GM19452 (cell line): Measurements from ENCODE around the gene MOB3C.
A peak's percentile ranks its signal among the peaks of the same experiment; 100 is the strongest.

Source experiments
- ATAC-seq: cut with Tn5 transposase; IDR thresholded peaks from one replicate; pipeline ENCODE4 v1.9.1; 2021; ENCODE audit not compliant: unreplicated experiment

Gene MOB3C

DNA sequence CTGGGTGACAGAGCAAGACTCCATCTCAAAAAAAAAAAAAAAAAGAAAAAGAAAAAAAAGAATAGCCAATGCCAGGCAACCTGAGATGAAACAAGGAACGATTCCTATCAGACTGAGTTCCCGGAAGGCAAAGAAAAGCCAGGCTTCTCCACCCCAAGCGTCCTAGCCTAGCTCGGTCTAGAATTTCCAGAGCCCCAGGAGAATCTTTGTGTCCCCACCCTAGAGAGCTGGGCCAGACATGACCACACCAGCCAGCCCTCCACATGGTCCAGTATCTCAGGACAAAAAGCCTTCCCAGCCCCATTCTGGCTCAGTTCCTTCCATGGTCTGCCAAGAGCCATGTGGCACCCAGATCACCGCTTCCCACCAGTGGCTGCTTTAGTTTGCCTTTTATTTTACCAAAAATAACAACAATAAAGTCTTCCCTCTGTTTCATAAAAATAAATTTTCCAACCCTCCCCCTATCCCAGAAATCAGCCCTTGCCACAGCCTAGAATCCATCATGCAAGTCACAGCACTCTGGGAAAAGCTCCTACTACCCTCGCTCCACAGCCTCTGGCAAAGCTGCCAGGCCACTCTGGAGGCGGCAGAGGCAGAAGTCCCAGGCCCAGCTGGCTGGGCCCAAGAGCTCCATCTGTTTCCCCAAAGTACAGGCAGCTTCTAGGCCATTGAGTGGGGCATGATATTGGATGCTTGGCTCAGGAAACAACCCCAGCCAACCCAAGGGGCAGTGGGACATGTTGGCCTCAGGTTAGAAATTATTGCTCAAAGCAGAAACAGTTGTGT is 9.1 kb downstream of the MOB3C start:
- no peak for ATAC-seq

DNA sequence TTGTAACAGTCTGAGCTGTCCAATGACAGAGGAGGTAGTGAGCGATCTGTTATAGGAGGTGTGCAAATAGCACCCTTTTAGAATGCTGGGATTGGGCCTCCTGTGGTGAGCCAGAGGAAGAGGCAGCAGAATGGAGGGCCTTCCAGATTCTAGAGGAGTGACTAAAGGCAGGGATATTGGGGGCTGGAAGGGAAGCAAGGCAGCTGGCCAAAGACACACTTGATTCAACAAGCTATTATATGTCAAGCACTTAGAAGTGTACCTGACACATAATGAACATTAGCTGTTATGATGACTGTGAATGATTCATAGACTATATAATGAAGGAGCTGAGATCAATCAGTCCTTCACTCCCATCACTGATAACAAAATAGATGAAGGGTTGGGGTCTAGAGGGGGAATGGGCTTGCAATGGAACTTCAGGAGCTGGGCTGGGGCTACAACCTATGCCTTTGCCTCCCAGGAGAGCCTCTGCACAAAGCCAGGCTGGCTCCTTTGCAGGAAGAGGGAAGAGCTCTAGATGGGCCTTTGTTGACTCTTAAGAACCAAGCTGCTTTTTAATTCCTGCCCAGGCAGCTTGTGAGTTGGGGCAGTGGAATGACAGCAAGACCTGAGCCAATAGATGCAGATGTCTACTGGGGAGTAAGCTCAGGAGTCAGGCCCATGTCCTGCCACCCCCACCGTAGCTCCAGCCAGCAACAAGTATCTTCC is 10.2 kb downstream of the MOB3C start:
- no peak for ATAC-seq

DNA sequence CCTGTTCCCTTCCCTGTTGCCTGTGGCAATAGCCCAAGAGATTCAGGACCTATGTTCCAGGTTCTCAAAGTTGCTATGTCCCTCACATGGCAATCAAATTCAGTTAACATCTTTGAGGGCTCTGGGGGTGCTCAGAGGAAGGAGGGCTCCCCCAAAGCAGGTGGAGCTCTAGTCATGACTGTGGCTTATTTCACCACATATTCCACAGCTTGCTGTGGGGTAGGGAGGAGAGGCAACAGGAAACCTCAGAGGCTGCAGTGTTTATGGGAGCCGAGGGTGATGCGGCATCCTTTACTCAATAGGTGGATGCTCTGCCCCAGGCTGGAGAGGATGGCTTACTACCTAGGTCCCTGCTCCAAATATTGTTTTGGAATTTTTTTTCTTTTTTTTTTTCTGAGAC is 11.4 kb downstream of the MOB3C start:
- ATAC-seq, result no peak

DNA sequence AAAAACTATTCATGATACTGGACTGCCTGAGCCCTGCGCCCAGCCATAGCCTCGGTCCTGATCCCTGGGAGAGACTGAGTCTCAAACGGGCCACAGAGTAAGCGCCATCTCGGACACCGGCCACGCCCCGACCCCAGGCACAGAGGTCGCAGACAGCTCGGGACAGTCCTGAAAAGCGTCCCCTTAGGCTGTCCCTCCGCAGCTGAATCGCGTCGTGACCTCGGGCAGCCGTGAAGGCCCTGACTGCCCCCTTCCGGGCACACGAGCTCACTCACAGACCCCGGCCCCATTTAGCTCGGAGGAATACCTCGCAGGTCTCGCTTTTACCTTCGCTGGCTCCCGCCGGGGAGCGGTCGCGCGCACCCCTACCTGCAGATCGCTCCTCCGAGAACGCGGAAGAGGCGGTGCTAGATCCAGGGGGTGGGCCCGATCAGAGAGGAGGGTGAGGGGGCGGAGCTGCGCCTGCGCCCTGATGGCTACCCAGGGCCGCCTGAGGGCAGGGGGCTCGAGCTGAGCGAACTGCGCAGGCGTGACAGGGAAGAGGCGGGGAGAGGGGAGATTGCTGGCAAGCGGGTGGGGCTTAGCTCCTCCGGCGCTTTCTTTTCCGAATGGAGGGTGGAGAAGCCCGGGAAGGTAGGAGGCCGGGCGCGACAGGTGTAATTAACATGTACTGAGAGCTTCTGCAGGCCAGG is 12.6 kb downstream of the MOB3C start, which contains the start of gene MKNK1:
MKNK1 (minus strand) TSS at position 411 of the 692 bp plus-strand sequence. CDS start 20,941 bp downstream, outside the sequence.
- peak; percentile 97 for ATAC-seq

DNA sequence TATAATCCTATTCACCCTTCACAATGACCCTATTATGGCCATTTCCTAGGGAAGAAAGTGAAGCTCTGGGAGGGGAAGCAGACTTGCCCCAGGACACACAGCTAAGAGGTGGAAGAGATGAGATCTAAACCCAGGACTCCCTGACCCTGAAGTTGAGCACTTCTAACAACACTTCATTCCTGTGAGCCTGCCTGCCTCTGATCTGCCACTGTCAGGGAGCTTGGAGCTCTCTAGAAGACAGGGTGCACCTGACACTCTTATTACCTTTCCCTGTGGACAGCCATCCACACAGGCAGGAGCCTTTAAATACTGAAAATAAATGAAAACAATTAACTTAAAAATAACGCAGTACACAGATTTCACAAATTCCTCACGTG is 13.1 kb downstream of the MOB3C start:
- ATAC-seq, result no peak

DNA sequence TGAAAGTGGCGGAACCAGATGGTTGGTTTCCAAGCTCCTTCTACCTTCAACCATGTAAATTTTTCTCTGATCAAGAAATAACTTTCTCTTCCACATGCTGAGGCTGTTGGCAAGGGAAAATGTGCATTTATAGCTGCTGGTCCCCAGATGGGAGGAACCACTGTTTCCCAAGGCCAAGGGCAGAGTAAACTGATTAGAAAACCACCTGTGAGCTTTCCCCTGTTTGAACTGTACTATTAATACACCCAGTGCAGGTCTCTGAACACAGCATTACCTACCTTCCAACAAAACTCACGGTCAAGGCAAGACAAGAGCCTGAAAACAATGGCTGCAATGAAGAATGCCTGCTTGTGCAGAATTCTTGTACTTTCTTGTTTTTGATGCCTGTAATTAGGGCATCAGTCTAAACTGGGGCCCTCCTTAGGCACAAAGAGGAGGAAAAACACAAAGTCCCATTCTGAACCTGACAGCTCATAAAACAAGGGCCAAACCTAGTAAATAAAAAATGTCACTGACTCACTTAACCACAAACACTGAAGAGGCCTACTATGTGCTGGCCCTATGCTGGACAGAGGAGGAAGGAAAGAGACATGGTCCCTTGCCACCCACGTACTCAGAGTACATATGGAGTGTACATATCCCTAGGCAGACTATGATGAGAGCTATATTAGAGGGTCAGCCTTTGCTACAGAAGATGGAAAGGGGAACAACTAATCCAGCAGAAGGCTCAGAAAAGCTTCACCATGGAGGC is 15.2 kb downstream of the MOB3C start:
- no peak for ATAC-seq

DNA sequence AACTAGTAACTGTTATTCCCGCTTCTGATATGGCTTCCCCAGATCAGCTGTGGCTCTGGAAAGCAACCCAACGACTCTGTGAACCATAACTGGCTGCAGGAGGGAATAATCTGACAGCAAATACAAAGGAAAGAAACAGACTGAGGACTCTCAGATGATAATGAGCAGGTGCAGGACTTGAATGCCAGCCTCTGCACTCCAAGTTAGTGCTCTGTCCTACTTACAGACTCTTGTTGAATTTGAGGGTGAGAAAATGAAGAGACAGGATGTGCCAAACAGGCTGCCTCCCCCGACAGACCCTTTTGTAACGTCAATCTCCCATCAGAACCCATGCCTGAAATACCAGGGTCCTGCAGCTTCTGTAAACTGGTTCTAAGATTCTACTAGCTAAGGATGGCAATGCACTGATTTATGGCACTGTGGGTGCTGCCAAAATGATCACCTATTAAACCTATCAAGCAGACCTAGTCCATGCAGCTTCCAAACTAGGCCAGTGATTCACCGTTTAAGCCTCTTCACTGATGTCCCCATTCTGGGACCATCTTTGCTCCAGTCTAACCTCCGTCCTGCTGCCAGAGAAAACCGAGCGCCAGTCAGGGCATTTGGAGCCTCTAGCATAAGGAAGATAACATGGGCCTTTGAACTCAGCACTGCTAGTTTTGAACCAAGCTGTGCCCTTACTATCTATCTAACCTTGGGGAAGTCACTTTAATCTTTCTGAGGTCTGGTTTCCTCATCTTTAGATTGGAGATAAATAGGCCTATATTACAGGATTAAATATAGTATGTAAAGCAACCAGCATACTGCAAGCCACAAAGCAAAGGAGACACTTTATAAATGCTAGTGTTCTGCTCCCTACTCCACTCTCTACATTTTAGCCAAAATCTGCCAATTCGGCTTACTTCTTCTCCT is 17.3 kb downstream of the MOB3C start:
- ATAC-seq, result no peak

DNA sequence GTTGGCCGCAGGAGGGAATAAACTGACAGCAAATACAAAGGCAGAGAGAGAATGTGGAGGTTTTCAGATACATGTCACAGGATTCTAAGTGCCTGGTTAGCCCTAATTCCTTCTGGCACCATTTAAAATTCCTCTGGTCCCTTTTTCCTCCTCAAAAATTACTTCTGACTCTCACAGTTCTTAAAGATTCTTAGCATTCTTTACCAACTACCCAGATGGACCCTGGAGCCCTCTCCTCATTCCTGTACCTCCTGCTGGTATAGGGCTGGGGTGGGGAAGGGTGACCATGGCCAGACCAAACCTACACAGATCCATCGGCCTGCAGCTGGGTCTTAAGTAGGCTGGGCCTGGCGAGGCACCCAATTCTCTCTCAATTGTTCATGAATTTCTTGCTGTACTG is 19.8 kb downstream of the MOB3C start:
- ATAC-seq, result no peak

DNA sequence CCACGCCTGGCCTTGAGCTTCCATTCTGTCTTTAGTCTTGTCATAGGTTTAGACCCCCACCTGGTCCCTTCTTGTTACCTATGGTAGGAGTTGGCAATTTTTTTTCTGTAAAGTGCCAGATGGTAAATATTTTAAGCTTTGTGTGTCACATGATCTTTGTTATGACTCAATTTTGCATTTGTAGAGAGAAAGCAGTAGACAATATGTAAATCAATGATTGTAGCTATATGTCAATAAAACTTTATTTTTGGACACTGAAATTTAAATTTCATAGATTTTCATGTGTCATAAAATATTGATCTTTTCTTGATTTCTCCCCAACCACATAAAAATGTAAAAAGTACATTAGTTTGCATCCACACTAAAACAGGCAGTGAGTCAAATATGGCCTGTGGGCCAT is 20.6 kb downstream of the MOB3C start:
- no peak for ATAC-seq

DNA sequence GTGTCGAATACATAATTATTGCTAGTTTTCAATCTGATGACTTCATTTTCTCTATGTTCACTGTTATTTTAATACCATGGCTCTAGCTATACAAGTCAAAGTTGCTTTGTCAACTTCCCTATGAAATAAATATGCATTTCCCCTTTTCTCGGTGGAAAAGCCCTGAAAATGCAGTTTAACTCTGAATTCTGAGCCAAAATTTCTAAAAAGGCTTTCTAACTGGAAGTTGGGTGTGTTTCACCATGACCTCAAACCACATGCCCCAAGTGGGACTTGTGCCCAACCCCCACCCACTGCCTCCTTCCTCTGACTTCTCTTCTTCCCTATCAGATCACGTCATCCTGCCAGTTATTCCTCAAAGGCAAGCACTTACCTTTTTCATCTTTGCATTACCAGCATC is 21.5 kb downstream of the MOB3C start:
- ATAC-seq, result no peak

DNA sequence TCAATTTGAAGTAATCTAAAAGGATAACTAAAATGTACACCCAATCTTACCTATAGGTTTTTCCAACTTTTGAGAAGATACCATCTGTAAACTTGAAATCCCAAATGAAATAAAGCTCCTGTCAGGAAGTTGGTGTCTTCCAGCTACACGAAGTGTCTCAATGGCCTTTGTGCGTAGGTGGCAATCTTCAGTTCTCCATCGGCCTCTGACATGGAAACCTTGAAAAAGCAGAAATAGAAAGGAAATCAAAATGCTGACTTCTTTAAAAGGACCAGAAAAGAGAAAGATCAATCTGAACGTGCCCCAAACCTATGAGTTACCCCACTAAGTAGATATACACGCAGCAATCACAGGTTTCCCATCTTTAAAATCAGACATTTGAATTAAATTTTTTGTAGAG is 22.5 kb downstream of the MOB3C start:
- ATAC-seq, result no peak

DNA sequence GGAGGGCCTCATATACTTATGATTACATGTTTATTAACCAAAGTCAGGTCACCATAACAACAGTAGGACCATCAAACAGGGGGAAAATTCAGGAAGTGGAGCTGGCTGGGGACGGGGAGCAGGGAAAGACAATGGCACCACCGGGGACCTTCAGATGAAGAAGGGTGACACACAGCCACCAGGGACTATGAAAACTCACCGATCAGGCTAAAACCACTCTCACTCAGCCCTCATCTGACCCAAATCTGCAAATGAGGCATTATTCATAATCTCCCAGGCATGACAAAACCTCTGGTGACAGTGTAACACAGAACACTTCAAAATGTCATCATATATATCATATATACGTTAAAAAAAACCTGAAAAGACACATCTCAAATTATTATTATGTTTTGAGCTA is 23.8 kb downstream of the MOB3C start:
- no peak for ATAC-seq

DNA sequence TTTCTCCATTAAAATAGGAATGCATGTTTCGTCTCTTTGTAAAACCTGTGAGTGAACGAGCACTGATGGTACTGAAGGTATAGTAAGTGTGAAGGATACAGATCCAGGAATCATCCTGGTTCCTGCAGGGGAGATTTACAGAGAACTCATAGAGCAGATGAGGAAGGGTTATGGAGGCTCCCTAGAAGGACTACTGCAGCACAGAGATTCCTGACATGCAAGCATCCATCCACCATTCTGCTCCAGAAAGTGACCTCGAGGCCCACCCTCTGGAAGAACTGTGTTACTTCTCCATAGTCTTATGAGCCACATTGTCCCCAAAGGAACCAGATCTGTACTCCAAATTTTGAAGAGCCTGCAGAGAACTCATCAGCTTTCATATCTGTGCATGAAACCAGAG is 27.1 kb downstream of the MOB3C start:
- ATAC-seq, result no peak

DNA sequence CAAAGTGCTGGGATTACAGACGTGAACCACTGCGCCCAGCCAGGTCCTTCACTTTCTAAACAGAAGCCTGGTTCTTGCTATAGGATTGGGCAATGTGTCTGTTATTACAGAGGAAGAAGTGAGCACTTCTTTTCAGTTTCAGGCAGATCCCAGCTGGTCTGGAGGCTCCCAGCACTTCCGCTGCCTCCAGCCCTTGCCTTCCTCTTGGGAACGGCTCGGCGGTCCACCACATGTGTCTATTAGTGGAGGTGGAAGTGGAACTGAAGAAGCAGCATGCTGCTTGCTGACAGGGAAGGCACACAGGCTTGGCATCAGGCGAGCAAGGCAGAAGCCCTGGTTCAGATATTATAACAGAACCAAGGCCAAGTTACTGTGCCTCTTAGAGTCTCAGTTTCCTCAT is 29.5 kb downstream of the MOB3C start:
- ATAC-seq, result no peak

DNA sequence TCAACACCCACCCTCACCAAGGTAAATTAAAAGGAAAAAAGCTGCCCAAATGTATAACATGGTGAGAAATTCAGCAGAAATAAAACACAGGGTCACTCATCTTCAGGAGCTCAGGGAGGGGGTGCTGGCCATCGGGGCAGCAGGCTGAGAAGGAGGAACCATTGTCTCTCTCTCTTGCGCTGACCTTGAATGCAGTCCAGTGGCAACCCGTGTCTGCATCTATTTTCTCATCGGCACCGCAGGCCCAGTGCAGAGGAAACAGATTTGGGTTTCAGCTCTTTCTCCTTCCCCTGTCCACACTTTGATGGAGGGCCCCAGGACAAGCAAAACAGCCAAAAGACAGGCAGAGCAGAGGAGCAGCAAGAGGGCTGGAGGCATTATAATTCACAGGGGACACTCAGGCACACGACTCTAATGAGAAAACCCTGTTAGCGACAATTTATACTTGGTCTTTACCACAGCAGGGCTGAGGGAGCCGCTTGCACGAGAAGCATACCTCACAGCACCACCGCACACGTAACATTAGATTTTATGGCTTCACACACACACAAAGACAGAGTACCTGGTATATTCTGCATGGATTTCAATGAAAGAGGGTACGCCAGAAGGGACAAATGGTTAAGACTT is 31.2 kb downstream of the MOB3C start:
- ATAC-seq, result no peak

DNA sequence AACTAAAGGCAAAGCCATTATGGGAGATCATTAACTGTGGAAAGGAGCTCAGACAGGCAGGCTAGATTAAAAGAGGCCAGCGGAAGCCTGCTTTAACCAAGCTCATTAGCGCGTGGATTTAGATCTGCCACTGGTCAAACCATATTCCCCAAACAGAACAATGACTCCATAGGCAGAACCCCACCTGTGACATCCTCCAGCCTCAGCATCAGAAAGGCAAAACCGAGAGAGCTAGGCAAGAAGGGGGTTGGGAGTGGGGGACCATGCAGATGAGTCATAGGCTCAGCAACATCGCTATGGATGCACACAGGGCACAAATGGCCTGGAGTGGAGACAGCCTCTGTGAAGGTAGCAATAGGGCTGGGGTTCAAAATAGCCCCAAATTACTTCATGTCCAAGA is 33.1 kb downstream of the MOB3C start:
- no peak for ATAC-seq

DNA sequence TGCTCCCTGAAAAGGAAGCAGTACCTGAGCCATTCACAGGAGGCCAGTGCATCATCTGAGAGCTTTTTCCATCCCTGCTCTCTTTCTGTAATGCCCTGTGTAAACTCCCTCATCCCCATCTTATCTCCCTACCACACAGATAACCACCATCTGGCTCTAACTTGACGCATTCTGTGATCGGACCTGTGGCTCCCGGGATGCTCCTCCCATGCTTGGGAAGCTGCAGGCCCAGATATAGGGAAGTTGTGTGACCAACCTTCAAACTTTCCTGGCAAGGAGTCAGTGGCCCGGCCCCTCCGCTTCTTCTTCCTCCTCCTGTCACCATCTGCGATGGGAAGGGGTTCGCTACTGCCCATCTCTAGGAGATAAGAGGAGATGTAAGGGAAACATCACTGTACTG is 33.6 kb downstream of the MOB3C start:
- no peak for ATAC-seq

DNA sequence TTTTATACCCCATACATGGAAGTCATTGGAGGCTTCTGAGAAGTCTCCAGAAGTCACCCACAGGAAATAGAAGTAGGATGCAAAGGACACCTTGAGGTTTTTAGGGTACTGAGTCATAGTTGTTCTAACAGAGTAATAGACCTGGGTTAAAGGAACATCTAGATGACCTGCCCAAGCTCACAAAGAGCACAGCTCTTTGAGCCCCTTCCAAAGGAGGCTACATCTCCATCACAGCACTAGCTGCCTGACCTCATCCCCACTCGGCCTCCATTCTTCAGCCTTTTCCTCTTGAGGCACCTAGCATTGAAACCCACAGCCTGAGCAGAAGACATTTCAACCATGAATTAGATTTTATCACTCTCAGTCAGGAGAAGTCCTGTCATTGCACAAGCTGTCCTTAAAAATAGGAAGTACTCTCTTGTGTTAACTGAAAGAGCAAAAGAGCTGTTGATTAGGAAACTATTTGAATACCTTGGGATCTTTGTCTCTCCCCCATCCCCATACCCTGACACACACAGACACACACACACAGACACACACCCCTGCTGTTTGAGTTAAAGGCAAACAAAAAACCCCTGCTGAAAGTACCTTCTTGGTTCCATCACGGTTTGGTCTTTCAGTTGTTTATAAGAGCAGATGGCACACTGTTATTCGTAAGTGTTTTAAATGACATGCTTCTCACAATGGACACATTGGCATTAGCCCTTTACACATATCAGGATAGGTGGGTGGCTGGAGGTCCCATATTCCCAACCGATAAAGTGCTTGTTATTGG is 34.7 kb downstream of the MOB3C start:
- ATAC-seq, result no peak
